CD4-positive, alpha-beta memory T cell (primary cell): ENCODE measurements around the gene CIPC. TPM values are rescaled to one million over a fixed set of nuclear protein-coding genes. Genes with fewer than 3 reads are reported as not detected.
A peak's percentile ranks its signal among the peaks of the same experiment; 100 is the strongest.

Source experiments
- CTCF ChIA-PET: fragments of 350-600 bp; sonication (Branson Sonifier 250); formaldehyde crosslinking; loops from one replicate; lab custom pipeline; 2021; ENCODE audit warnings: inconsistent platforms; ENCODE audit not compliant: partially characterized antibody; lab: Charles Lee
- POLR2A ChIA-PET: fragments of 350-600 bp; sonication (Branson Sonifier 250); formaldehyde crosslinking; loops from one replicate; lab custom pipeline; 2021; ENCODE audit not compliant: partially characterized antibody; lab: Charles Lee
- DNase-seq, 5 donors: peaks; one replicate each; pipeline versions ENCODE4 v3.0.0 to v3.0.0-alpha.2; 2020 to 2022; ENCODE audit warnings: mixed read lengths in 1 of 5
- H3K27ac ChIP-seq: one replicate; pipeline ENCODE4 v1.7.0; 2013; ENCODE audit warnings: low read depth, low read length
- H3K27me3 ChIP-seq: 2 replicates; pipeline ENCODE4 v1.7.0; 2013; ENCODE audit warnings: mild to moderate bottlenecking, low read length, moderate library complexity; ENCODE audit not compliant: insufficient read depth
- H3K36me3 ChIP-seq: 2 replicates; pipeline ENCODE4 v1.7.0; 2013; ENCODE audit warnings: mild to moderate bottlenecking, low read length, moderate library complexity; ENCODE audit not compliant: insufficient read depth
- H3K4me1 ChIP-seq: 2 replicates; pipeline ENCODE4 v1.7.0; 2013; ENCODE audit warnings: mild to moderate bottlenecking, low read length, moderate library complexity; ENCODE audit not compliant: insufficient read depth
- H3K4me3 ChIP-seq, 2 donors: one replicate each; pipeline ENCODE4 v1.7.0; 2013; ENCODE audit warnings: low read length in 2 of 2, mild to moderate bottlenecking in 1 of 2
- H3K9me3 ChIP-seq, 2 donors: one replicate each; pipeline ENCODE4 v1.7.0; 2013; ENCODE audit warnings: low read length in 2 of 2, control low read depth in 1 of 2; ENCODE audit not compliant: control insufficient read depth in 1 of 2
- H3K27ac Mint-ChIP-seq, 7 donors: one replicate each; pipeline ENCODE4 v1.8.0; 2020 to 2021; ENCODE audit warnings: mixed read lengths in 7 of 7, mild to moderate bottlenecking in 6 of 7, inconsistent platforms in 3 of 7, moderate library complexity in 3 of 7
- H3K27me3 Mint-ChIP-seq, 2 donors: one replicate each; pipeline ENCODE4 v1.8.0; 2020 to 2021; ENCODE audit warnings: mixed read lengths in 2 of 2
- H3K36me3 Mint-ChIP-seq, 2 donors: one replicate each; pipeline ENCODE4 v1.8.0; 2020 to 2021; ENCODE audit warnings: mixed read lengths in 2 of 2, inconsistent platforms in 1 of 2, mild to moderate bottlenecking in 1 of 2
- H3K4me1 Mint-ChIP-seq, 4 donors: one replicate each; pipeline ENCODE4 v1.8.0; 2020 to 2021; ENCODE audit warnings: mixed read lengths in 4 of 4, mild to moderate bottlenecking in 1 of 4
- H3K4me3 Mint-ChIP-seq, 8 donors: one replicate each; pipeline ENCODE4 v1.8.0; 2020 to 2021; ENCODE audit warnings: mixed read lengths in 8 of 8, mild to moderate bottlenecking in 7 of 8, moderate library complexity in 6 of 8, inconsistent platforms in 3 of 8
- H3K9me3 Mint-ChIP-seq, 8 donors: one replicate each; pipeline ENCODE4 v1.8.0; 2020 to 2021; ENCODE audit warnings: mixed read lengths in 8 of 8, mild to moderate bottlenecking in 5 of 8, inconsistent platforms in 3 of 8, moderate library complexity in 1 of 8
- intact Hi-C: fragments of 100-400 bp; cut with micrococcal nuclease; formaldehyde crosslinking; loops from one replicate; pipeline ENCODE4 v1.15.1; 2023
- polyA plus RNA-seq, 2 donors: library from polyadenylated mRNA; unstranded; fragments of 300-500 nt; fragmentation: Illumina TruSeq; gene quantifications; one replicate each; pipeline ENCODE4 v1.2.3, GENCODE V29; 2021
- total RNA-seq, 2 experiments: library from RNA; stranded (reverse); gene quantifications; one replicate each; pipeline ENCODE4 v1.2.3, GENCODE V29; 2021

CIPC gene
- total and polyA plus RNA-seq, 4 experiments from 2014 or later, result 5.4 to 21.5 (median 12.9) TPM

DNA sequence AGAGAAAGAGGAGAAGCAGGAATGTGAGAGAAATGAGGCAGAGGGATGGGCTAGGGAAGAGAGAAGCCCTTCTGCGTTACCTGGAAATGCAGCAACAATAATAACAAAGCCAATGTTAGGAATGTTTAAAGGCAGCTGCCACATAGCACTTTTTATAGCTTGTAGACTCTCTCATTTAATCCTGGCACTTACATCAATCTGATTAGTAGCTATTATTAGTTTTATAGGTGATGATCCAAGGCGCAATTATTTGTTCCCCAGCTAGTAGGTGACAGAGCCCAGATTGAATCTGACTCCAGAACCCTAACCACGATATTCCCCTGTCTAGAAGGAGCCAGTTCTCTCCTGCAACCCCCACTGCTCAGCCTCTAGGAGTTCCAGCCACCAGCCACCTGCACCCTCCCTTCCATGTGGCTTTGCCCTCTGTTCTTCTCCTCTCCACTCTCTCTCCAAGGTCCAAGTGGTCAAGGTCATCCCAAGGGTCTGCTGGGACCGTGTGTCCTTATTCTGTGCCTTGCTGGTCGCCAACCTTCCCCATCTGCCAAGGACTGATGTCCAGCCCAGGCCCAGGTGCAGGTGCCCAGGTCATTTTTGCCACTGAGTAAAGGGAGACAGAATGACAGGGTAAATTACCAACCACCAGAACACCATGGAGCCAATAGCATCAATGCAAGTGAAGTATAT is 29.4 kb upstream of the CIPC start:
- no peaks in the 10 kb centered on the region for H3K27me3 ChIP-seq
- POLR2A ChIA-PET, result interaction anchor here (0.7 to 1.1 kb wide), 3 partner anchors 44 to 196 kb away, joined by 3 to 4 read pairs (median 3); no protein-coding TSS in a partner anchor
- H3K27me3 Mint-ChIP-seq, result peaks cover 0 to 4% of the 10 kb centered on the region in 2 donors
- H3K27ac Mint-ChIP-seq, result peak overlapping the region in 2 of 7 donors; percentile 12 to 68
- H3K4me1 ChIP-seq, result no peaks in the 10 kb centered on the region
- no peaks in the 10 kb centered on the region for H3K36me3 Mint-ChIP-seq
- H3K4me1 Mint-ChIP-seq, result peaks cover 0 to 3% (median under 1%) of the 10 kb centered on the region in 4 donors
- H3K27ac ChIP-seq, result no peak overlapping the region
- H3K4me3 Mint-ChIP-seq, result no peak overlapping the region
- no peaks in the 10 kb centered on the region for H3K9me3 Mint-ChIP-seq
- no peak overlapping the region for H3K4me3 ChIP-seq
- intact Hi-C loops, result no loop called here
- DNase-seq, result no peak
- H3K36me3 ChIP-seq, result no peaks in the 10 kb centered on the region
- no peaks in the 10 kb centered on the region for H3K9me3 ChIP-seq
- CTCF ChIA-PET, result interaction anchor here (0.7 to 16.1 kb wide), 30 partner anchors 8 to 774 kb away, joined by 3 to 628 read pairs (median 4); partner anchors contain the start of genes ANGEL1 and CIPC

DNA sequence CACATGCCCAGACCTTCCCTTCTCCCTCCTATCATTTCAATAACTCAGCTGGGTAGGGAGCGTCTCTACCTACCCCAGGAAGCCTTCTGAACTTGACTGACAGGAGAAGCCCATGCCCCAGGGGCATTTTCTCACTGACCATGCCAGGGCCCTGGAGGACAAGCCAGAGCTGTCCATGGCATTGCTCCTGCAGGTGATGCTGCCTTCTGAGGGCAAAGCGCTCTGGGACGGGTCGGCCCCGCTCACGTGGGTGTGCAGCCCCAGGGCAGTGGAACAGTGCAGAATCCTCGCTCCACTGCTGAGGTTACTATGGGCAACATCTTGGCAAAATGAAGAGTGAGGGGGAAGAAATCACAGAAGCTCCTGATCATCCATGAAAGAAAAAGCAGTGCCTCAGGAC is 28.5 kb upstream of the CIPC start:
- intact Hi-C loops, result no loop called here

DNA sequence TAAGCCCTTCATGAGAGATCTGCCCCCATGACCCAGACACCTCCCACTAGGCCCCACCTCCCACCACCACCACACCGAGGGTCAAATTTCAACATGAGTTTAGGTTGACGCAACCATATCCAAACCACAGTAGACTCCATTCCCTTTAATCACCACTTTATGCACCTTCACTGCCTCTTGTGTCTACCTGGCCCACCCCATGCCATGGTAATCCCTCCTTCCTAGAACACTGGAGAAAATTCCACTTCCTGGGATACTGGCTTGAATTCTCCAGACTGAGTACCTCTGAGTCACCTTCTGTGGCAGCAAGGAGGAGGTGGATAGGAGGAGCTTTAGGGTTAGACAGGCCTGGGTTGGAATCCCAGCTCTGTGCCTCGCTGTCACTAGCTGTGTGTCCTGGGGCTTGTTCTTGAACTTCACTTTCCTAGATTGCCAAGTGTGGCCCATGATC is 26.1 kb upstream of the CIPC start:
- H3K4me3 Mint-ChIP-seq, result no peak overlapping the region
- intact Hi-C loops, result loop anchor here (2.0 kb wide), 1 partner anchor 53 kb away; no protein-coding TSS in a partner anchor
- ChIA-PET CTCF (interaction anchor here (0.7 to 16.1 kb wide), 20 partner anchors 12 to 362 kb away, joined by 3 to 628 read pairs (median 16); partner anchors contain the start of gene CIPC), POLR2A (interaction anchor here (1.1 kb wide), 1 partner anchor 159 kb away, joined by 3 read pairs; no protein-coding TSS in a partner anchor)
- no peaks in the 10 kb centered on the region for H3K4me1 ChIP-seq
- no peaks in the 10 kb centered on the region for H3K36me3 Mint-ChIP-seq
- no peaks in the 10 kb centered on the region for H3K27me3 ChIP-seq
- peaks cover 0 to 3% (median under 1%) of the 10 kb centered on the region in 4 donors for H3K4me1 Mint-ChIP-seq
- peaks cover 0 to 4% of the 10 kb centered on the region in 2 donors for H3K27me3 Mint-ChIP-seq
- H3K9me3 ChIP-seq, result no peaks in the 10 kb centered on the region
- DNase-seq, result no peak
- no peak overlapping the region for H3K27ac ChIP-seq
- peak overlapping the region in 2 of 7 donors; percentile 6 to 32 for H3K27ac Mint-ChIP-seq
- no peaks in the 10 kb centered on the region for H3K9me3 Mint-ChIP-seq
- no peak overlapping the region for H3K4me3 ChIP-seq
- H3K36me3 ChIP-seq, result no peaks in the 10 kb centered on the region

More for the DNA sequence above, 28.5 kb upstream of the CIPC start:
- Histone ChIP-seq H3K36me3 (no peaks in the 10 kb centered on the region), H3K9me3 (no peaks in the 10 kb centered on the region), H3K27me3 (no peaks in the 10 kb centered on the region), H3K4me3 (no peak overlapping the region), H3K27ac (no peak overlapping the region), H3K4me1 (no peaks in the 10 kb centered on the region)
- CTCF ChIA-PET, result interaction anchor here (0.6 to 16.1 kb wide), 34 partner anchors 9 to 775 kb away, joined by 3 to 628 read pairs (median 6); partner anchors contain the start of gene CIPC
- H3K27ac Mint-ChIP-seq, result no peak overlapping the region
- H3K27me3 Mint-ChIP-seq, result peaks cover 0 to 4% of the 10 kb centered on the region in 2 donors
- no peak for DNase-seq
- H3K9me3 Mint-ChIP-seq, result no peaks in the 10 kb centered on the region
- H3K4me3 Mint-ChIP-seq, result no peak overlapping the region
- peaks cover 0 to 3% (median under 1%) of the 10 kb centered on the region in 4 donors for H3K4me1 Mint-ChIP-seq
- H3K36me3 Mint-ChIP-seq, result no peaks in the 10 kb centered on the region
- POLR2A ChIA-PET, result interaction anchor here (0.7 to 1.9 kb wide), 7 partner anchors 45 to 197 kb away, joined by 3 to 15 read pairs (median 4); no protein-coding TSS in a partner anchor

DNA sequence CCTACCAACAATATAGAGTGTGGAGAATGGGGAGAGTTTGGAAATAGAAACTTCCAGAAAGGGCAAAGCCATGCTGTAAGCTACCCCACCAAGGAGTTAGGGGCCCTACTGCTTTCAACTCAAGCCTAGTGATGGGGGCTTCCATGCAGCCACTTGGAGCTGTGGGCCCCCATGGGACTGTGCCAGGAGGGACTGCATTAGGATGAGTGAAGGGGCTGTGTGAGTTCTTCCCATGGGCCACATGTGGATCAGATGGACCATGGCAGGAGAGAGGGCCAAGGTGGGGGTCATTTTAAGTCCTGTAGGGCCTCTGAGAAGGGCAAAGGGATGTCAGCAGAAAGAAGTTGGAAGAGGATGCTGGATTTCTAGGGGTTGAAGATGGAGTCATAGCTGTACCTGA is 23.1 kb upstream of the CIPC start:
- no peaks in the 10 kb centered on the region for H3K36me3 ChIP-seq
- no peaks in the 10 kb centered on the region for H3K4me1 ChIP-seq
- no peaks in the 10 kb centered on the region for H3K9me3 ChIP-seq
- POLR2A ChIA-PET, result no interaction called here
- Mint-ChIP-seq H3K36me3 (no peaks in the 10 kb centered on the region), H3K4me1 (no peaks in the 10 kb centered on the region), H3K27ac (no peak overlapping the region), H3K4me3 (no peak overlapping the region), H3K9me3 (peaks cover 0 to 5% (median 3%) of the 10 kb centered on the region in 8 donors), H3K27me3 (peaks cover 0 to 2% of the 10 kb centered on the region in 2 donors)
- intact Hi-C loops, result no loop called here
- H3K4me3 ChIP-seq, result no peak overlapping the region
- no peak overlapping the region for H3K27ac ChIP-seq
- CTCF ChIA-PET, result interaction anchor here (3.3 to 16.1 kb wide), 2 partner anchors 11 to 198 kb away, joined by 13 to 628 read pairs; no protein-coding TSS in a partner anchor
- H3K27me3 ChIP-seq, result no peaks in the 10 kb centered on the region
- DNase-seq, result no peak

DNA sequence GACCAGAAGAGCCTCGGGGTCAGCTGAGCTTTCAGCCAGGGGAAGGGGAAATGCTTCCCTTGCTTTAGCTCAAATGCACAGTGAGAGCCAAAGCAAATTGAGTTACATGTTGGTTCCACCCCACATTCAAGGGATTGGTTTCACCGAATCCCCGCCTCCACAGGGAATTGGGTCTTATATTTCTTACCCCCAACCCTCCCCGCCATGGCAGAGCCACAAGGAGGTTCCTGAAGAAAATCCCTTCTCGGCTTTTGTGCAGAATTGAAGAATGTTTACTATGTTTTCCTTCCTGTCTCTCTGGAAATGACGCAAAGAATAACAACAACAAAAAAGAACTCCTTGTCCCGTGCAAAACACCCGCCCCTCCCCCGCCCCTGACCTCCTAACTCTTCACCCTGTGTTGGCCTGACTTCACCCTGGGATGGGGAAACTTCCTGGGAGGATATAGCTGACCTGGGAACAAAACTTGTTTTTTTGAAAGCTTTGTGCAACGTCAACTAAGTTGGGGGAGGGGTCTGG is 21.9 kb upstream of the CIPC start:
- Mint-ChIP-seq H3K4me1 (no peaks in the 10 kb centered on the region), H3K27ac (no peak overlapping the region), H3K27me3 (peaks cover 0 to 2% of the 10 kb centered on the region in 2 donors), H3K9me3 (peaks cover 0 to 12% (median 7%) of the 10 kb centered on the region in 8 donors), H3K36me3 (no peaks in the 10 kb centered on the region), H3K4me3 (no peak overlapping the region)
- CTCF ChIA-PET, result interaction anchor here (0.7 to 16.1 kb wide), 8 partner anchors 8 to 200 kb away, joined by 3 to 628 read pairs (median 7); no protein-coding TSS in a partner anchor
- no peak for DNase-seq
- POLR2A ChIA-PET, result no interaction called here
- Histone ChIP-seq H3K36me3 (no peaks in the 10 kb centered on the region), H3K27ac (no peak overlapping the region), H3K27me3 (no peaks in the 10 kb centered on the region), H3K9me3 (no peaks in the 10 kb centered on the region), H3K4me3 (no peak overlapping the region), H3K4me1 (no peaks in the 10 kb centered on the region)
- intact Hi-C loops, result no loop called here

DNA sequence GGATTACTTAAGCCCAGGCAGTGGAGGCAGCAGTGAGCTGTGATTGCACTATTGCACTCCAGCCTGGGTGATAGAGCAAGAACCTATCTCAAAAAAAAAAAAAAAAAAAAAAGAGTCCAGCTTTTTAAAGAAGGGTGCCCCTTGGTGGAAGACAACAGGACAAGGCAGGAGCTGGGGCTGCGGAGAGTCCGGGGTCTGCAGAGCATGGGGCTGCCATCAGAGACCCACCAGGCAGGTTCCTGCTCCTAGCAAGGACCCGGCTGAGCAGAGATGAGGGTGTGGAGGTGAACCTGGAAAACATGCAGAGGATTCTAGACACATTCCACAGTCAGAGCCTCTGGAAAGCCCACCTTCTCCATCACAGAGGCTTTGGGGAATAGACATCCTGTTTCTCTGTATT is 21.0 kb upstream of the CIPC start:
- Histone ChIP-seq H3K9me3 (no peaks in the 10 kb centered on the region), H3K27ac (no peak overlapping the region), H3K4me1 (no peaks in the 10 kb centered on the region), H3K36me3 (no peaks in the 10 kb centered on the region), H3K4me3 (no peak overlapping the region), H3K27me3 (no peaks in the 10 kb centered on the region)
- Mint-ChIP-seq H3K36me3 (no peaks in the 10 kb centered on the region), H3K9me3 (peaks cover 0 to 13% (median 7%) of the 10 kb centered on the region in 8 donors), H3K4me3 (no peak overlapping the region), H3K27ac (no peak overlapping the region), H3K4me1 (no peaks in the 10 kb centered on the region), H3K27me3 (peaks cover 0 to 2% of the 10 kb centered on the region in 2 donors)
- ChIA-PET CTCF (interaction anchor here (1.3 to 16.1 kb wide), 5 partner anchors 9 to 200 kb away, joined by 4 to 628 read pairs (median 13); no protein-coding TSS in a partner anchor), POLR2A (no interaction called here)
- intact Hi-C loops, result no loop called here
- DNase-seq, result no peak

DNA sequence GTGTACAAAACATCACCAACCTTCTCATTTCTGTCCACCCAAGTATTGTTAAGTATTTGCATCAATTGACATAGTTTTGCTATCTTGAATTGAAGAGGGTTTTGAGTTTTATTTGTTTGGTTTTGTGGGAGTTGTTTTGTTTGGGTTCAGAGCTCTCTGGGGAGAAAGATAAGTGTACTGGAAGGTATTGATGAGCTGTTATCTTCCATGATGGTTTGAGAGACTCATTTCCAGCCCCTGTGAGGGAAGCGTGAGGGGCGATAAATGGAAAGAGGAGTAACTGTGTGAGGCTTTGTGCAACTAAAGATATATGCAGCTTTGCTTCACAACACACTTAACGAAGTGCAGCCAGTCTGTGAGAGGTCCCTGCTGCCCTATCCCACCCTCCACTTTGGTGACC is 15.7 kb upstream of the CIPC start:
- no peaks in the 10 kb centered on the region for H3K9me3 ChIP-seq
- intact Hi-C loops, result no loop called here
- no peak overlapping the region for H3K27ac ChIP-seq
- peaks cover 4 to 8% (median 7%) of the 10 kb centered on the region in 4 donors for H3K4me1 Mint-ChIP-seq
- no peaks in the 10 kb centered on the region for H3K36me3 Mint-ChIP-seq
- no peaks in the 10 kb centered on the region for H3K27me3 ChIP-seq
- H3K27me3 Mint-ChIP-seq, result peaks cover 0 to 8% of the 10 kb centered on the region in 2 donors
- POLR2A ChIA-PET, result no interaction called here
- H3K4me3 ChIP-seq, result no peak overlapping the region
- H3K4me3 Mint-ChIP-seq, result no peak overlapping the region
- peaks cover 0 to 13% (median 7%) of the 10 kb centered on the region in 8 donors for H3K9me3 Mint-ChIP-seq
- H3K27ac Mint-ChIP-seq, result no peak overlapping the region
- H3K36me3 ChIP-seq, result no peaks in the 10 kb centered on the region
- H3K4me1 ChIP-seq, result peaks cover 9% of the 10 kb centered on the region
- CTCF ChIA-PET, result interaction anchor here (1.1 to 4.7 kb wide), 4 partner anchors 9 to 208 kb away, joined by 3 to 33 read pairs (median 16); no protein-coding TSS in a partner anchor
- no peak for DNase-seq
